ENCODE measurements around the gene KCNMA1.

Gene KCNMA1

DNA sequence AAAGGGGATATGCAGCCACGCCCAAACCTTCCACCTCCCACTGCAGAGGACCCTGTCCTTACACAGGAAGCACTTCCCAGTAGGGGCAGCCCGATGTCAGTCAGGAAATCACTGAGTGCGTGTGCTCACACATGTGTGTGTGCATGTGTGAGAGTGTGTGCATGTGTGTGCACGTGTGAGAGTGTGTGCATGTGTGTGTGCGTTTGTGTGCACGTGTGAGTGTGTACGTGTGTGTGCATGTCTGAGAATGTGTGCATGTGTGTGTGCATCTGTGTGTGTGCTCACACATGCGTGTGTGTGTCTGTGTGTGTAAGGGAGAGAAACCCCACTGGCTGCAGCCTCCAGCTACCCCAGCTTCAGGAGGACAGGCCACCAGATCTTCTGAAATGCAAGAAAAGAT lies 229.3 kb downstream of the KCNMA1 start:
- Histone ChIP-seq H3K4me1 (ENCODE audit: insufficient read depth, low read length) (peaks cover 6% of the 10 kb centered on the region), H3K4me3 (ENCODE audit: low read length) (no peak overlapping the region), H2AFZ (ENCODE audit: low read depth, low read length) (no peak overlapping the region), H3K9me3 (ENCODE audit: low read length) (no peaks in the 10 kb centered on the region), H3K36me3 (ENCODE audit: insufficient read depth, low read length) (no peaks in the 10 kb centered on the region), H3K27me3 (ENCODE audit: insufficient read depth, low read length) (peaks cover 7% of the 10 kb centered on the region)

DNA sequence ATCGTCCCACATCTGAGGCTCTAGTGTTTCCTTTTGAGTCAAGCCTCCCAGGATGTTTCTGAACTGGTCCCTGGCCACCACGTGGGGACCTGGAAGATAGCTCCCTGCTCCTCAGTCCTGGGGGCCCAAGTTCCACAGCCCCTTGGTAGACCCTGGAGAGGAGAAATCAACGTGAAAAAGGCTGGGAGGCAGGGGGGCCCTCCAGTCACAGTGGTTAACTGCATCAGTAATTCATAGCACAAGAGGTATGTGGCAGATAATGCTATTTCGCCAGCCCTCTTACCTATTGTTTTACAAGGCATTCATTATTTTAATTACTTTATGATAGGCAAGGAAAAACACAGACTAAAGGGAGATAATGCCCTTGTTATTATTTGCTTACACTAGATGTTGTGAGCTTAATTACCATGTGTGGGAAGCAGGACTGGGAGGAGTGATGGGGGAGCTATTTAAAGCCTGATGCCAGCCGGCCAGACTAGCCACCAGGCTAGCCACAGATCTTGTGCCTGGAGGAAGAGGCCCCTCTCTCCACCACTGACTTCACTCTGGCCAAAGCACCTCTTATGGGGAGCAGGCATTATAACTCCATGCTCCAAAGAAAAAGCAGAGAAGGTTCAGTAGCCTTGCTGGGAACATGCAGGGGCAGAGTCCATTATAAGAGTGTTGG lies 230.7 kb downstream of the KCNMA1 start:
- no peak overlapping the region for H2AFZ ChIP-seq (ENCODE audit: low read depth, low read length)
- H3K9me3 ChIP-seq (ENCODE audit: low read length) = no peaks in the 10 kb centered on the region
- H3K4me3 ChIP-seq (ENCODE audit: low read length) = no peak overlapping the region
- peaks cover 6% of the 10 kb centered on the region for H3K4me1 ChIP-seq (ENCODE audit: insufficient read depth, low read length)
- H3K27me3 ChIP-seq (ENCODE audit: insufficient read depth, low read length) = peaks cover 7% of the 10 kb centered on the region
- H3K36me3 ChIP-seq (ENCODE audit: insufficient read depth, low read length) = no peaks in the 10 kb centered on the region

DNA sequence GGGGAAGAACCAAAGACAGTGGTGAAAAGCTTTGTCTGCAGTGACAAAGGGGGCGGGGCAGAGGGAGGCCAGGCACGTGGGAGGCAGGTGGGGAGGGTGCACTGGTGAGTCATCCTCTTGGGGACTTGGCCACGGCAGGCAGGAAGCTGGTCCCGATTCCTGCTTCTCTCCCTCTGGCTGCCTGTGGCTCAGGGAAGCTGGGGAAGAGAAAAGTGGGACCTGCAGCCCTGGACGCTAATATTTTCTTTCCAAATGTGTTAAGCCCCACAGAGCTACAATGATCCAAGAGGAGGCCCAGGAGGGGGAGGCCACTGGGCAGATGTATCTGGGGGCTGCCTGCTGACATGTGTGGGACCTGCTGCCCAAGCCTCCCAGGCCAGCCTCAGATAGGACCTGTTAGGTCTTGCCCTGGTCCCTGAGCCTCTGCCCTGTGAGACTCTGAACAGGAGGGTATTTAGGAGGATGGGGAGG lies 231.8 kb downstream of the KCNMA1 start:
- Histone ChIP-seq H2AFZ (ENCODE audit: low read depth, low read length) (no peak overlapping the region), H3K36me3 (ENCODE audit: insufficient read depth, low read length) (no peaks in the 10 kb centered on the region), H3K9me3 (ENCODE audit: low read length) (no peaks in the 10 kb centered on the region), H3K4me3 (ENCODE audit: low read length) (no peak overlapping the region), H3K27me3 (ENCODE audit: insufficient read depth, low read length) (peaks cover 7% of the 10 kb centered on the region), H3K4me1 (ENCODE audit: insufficient read depth, low read length) (peaks cover 6% of the 10 kb centered on the region)

DNA sequence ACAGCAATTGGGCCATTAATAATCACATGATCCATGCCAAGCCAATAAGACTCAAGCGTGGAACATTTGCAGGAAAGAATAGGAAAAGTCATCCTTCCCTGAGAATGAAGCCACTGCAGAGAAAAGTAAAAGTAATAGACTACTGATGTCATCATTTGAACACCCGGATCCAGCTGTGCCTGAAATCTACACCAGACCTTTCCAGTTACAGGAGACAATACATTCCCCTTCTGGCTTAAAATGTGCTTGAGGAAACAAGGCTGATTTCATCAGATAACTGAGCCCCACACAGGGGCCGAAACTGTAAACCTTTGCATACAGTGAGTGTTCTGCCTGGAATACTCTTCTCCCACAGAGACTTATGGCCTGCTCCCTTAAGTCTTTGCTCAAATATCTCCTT lies 232.8 kb downstream of the KCNMA1 start:
- no peaks in the 10 kb centered on the region for H3K36me3 ChIP-seq (ENCODE audit: insufficient read depth, low read length)
- no peak overlapping the region for H3K4me3 ChIP-seq (ENCODE audit: low read length)
- H3K9me3 ChIP-seq (ENCODE audit: low read length) = no peaks in the 10 kb centered on the region
- H3K27me3 ChIP-seq (ENCODE audit: insufficient read depth, low read length) = no peaks in the 10 kb centered on the region
- no peak overlapping the region for H2AFZ ChIP-seq (ENCODE audit: low read depth, low read length)
- H3K4me1 ChIP-seq (ENCODE audit: insufficient read depth, low read length) = peaks cover 6% of the 10 kb centered on the region

DNA sequence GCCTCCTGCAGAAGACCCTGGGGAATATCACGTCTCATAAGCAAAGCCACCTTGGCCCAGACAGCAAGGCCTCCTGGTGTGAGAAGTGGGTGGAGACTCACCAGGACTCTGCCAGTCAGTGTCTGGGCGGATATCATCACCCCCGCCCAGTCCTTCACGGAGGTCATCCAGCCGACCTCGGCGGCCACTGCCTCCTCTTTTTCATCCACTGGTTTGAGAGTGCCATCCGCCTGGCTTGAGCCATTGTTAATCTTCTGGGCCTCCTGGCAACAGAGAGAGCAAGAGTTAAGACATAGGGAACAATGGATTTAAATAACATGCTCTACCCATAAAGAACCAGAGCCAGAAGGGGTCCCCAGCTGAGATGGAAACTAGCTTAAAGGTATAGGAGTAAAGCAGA lies 233.8 kb downstream of the KCNMA1 start:
- H3K4me1 ChIP-seq (ENCODE audit: insufficient read depth, low read length) = peaks cover 6% of the 10 kb centered on the region
- H3K4me3 ChIP-seq (ENCODE audit: low read length) = no peak overlapping the region
- H2AFZ ChIP-seq (ENCODE audit: low read depth, low read length) = no peak overlapping the region
- no peaks in the 10 kb centered on the region for H3K36me3 ChIP-seq (ENCODE audit: insufficient read depth, low read length)
- H3K9me3 ChIP-seq (ENCODE audit: low read length) = no peaks in the 10 kb centered on the region
- no peaks in the 10 kb centered on the region for H3K27me3 ChIP-seq (ENCODE audit: insufficient read depth, low read length)

DNA sequence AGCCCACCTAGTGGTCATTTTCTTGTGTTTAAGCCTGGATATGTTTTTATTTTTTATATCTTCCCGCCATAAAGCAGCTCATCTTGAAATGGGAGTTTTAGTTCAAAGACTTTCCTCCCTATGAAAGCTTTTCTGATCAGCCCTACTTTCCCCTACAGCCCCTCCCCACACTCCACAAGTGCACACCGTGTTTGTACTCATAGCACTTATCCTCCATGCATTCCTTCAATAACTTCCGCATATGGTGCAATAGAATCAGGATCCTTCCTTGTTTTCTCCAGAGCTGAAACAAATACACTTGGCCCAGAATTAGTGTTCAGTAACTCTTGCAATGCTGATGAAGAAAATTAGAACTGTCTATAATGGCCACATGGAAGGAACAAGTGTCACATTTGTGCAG lies 235.9 kb downstream of the KCNMA1 start:
- H3K9me3 ChIP-seq (ENCODE audit: low read length) = no peaks in the 10 kb centered on the region
- no peaks in the 10 kb centered on the region for H3K36me3 ChIP-seq (ENCODE audit: insufficient read depth, low read length)
- peaks cover 6% of the 10 kb centered on the region for H3K4me1 ChIP-seq (ENCODE audit: insufficient read depth, low read length)
- no peak overlapping the region for H2AFZ ChIP-seq (ENCODE audit: low read depth, low read length)
- no peak overlapping the region for H3K4me3 ChIP-seq (ENCODE audit: low read length)
- no peaks in the 10 kb centered on the region for H3K27me3 ChIP-seq (ENCODE audit: insufficient read depth, low read length)

DNA sequence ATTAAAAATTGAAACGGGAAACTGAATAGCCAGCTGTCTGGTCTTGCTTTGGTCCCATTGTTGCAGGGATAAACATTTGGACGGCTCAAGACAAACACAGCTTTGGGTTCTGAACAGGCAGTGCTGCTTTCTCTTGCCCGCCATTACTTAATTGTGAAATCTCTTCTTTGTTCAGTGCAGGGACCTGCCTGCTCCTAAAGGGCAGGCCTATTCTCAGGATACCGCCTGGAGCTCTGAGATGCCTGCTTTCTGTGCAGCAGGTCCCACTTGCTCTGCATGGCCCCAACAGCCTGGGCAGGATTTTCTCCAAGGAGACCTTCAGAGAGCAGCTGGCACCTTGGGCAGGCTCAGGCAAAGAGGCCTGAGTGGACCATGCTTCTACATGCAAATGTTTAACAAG lies 237.6 kb downstream of the KCNMA1 start:
- Histone ChIP-seq H3K27me3 (ENCODE audit: insufficient read depth, low read length) (no peaks in the 10 kb centered on the region), H2AFZ (ENCODE audit: low read depth, low read length) (no peak overlapping the region), H3K9me3 (ENCODE audit: low read length) (no peaks in the 10 kb centered on the region), H3K4me1 (ENCODE audit: insufficient read depth, low read length) (peaks cover 3% of the 10 kb centered on the region), H3K36me3 (ENCODE audit: insufficient read depth, low read length) (no peaks in the 10 kb centered on the region), H3K4me3 (ENCODE audit: low read length) (no peak overlapping the region)

DNA sequence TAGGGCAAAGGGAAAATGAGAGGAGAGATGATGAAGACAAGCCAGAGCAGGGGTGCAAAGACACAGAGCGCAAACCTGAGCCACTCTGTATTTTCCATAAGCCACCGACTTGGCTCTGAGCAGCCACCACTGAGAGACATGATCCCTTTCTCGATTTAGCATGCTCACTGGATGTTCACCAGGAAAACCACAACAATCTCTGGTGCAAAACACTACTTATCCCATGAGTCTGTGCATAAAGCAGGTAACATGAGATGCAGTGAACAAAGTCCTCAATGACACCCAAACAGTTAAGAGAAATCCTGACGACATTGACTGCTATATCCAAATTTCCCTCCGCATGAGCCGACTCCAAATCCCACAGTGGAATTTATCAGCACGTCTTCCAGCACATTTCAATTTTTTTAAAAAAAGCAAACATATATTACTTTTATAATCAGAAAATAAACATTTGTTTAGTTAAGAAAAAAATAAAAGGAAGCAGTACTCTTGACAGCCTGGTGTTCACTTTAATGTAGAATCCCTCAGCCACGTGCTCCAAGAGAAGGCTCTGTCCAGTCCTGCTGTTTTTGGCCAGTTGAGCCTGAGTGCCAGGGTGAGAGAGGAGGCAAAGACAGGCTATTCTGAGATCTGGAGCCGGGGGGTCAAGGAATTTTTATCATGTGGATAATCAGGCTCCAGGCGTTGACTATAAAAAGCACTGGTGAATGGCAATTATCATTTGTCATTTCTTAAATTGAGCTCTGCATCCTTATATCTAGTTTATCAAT lies 238.4 kb downstream of the KCNMA1 start:
- Histone ChIP-seq H3K27me3 (ENCODE audit: insufficient read depth, low read length) (no peaks in the 10 kb centered on the region), H3K9me3 (ENCODE audit: low read length) (no peaks in the 10 kb centered on the region), H3K4me1 (ENCODE audit: insufficient read depth, low read length) (peaks cover 3% of the 10 kb centered on the region), H3K4me3 (ENCODE audit: low read length) (no peak overlapping the region), H2AFZ (ENCODE audit: low read depth, low read length) (no peak overlapping the region), H3K36me3 (ENCODE audit: insufficient read depth, low read length) (no peaks in the 10 kb centered on the region)

DNA sequence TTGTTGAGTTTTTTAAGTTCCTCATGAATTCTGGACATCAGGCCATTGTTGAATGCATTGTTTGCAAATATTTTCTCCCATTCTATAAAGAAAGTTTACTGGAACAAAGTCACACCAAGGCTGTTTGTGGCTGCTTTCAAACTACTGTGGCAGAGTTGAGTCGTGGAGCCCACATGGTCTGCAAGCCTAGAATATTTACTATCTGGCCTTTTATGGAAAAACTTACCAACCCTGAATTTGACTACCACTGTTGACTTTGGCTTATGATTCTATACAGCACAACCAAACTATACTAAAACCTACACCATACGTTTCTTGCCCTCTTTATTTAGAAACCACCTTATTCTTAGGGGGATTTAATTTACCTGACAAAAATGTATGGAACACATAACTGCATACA lies 239.1 kb downstream of the KCNMA1 start:
- no peak overlapping the region for H2AFZ ChIP-seq (ENCODE audit: low read depth, low read length)
- H3K4me1 ChIP-seq (ENCODE audit: insufficient read depth, low read length) = no peaks in the 10 kb centered on the region
- no peak overlapping the region for H3K4me3 ChIP-seq (ENCODE audit: low read length)
- no peaks in the 10 kb centered on the region for H3K27me3 ChIP-seq (ENCODE audit: insufficient read depth, low read length)
- no peaks in the 10 kb centered on the region for H3K36me3 ChIP-seq (ENCODE audit: insufficient read depth, low read length)
- no peaks in the 10 kb centered on the region for H3K9me3 ChIP-seq (ENCODE audit: low read length)

DNA sequence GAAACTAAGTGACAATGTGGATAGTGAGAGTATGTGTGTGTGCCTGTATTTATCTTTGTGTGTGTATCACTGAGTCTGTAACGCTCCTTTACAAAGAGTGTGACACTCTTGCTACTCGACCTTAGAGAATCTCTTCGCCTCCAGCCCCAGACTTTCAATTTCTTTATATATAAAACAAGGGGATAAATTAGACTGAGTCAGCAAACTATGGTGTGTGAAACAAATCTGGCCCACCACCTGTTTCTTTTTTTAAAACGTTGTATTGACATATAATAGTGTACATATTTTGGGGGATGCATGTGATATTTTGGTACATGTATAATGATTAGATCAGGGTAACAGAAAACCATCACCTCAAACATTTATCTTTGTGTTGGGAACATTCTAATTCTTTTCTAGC lies 240.5 kb downstream of the KCNMA1 start:
- no peaks in the 10 kb centered on the region for H3K9me3 ChIP-seq (ENCODE audit: low read length)
- H3K27me3 ChIP-seq (ENCODE audit: insufficient read depth, low read length) = no peaks in the 10 kb centered on the region
- no peak overlapping the region for H3K4me3 ChIP-seq (ENCODE audit: low read length)
- no peaks in the 10 kb centered on the region for H3K4me1 ChIP-seq (ENCODE audit: insufficient read depth, low read length)
- H2AFZ ChIP-seq (ENCODE audit: low read depth, low read length) = no peak overlapping the region
- H3K36me3 ChIP-seq (ENCODE audit: insufficient read depth, low read length) = no peaks in the 10 kb centered on the region

DNA sequence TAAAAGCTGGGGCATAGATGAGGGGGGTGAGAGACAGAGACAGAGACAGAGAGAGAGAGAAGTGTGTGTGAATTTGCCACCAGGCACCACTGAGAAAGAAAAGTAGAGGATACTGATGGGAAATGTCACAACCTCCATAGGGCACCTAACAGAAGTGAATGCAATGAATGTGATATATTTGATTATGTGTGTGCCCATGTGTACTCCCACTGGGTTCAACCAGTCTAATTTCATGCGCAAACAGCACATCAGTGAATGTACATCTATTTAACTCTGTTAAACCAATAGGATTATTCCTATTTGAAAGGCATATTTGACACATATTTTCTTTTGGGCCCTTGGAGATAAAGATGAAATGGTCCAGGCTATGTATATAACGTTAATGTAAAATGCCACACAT lies 241.3 kb downstream of the KCNMA1 start:
- no peak overlapping the region for H3K4me3 ChIP-seq (ENCODE audit: low read length)
- no peak overlapping the region for H2AFZ ChIP-seq (ENCODE audit: low read depth, low read length)
- H3K4me1 ChIP-seq (ENCODE audit: insufficient read depth, low read length) = no peaks in the 10 kb centered on the region
- no peaks in the 10 kb centered on the region for H3K27me3 ChIP-seq (ENCODE audit: insufficient read depth, low read length)
- H3K9me3 ChIP-seq (ENCODE audit: low read length) = no peaks in the 10 kb centered on the region
- H3K36me3 ChIP-seq (ENCODE audit: insufficient read depth, low read length) = no peaks in the 10 kb centered on the region

DNA sequence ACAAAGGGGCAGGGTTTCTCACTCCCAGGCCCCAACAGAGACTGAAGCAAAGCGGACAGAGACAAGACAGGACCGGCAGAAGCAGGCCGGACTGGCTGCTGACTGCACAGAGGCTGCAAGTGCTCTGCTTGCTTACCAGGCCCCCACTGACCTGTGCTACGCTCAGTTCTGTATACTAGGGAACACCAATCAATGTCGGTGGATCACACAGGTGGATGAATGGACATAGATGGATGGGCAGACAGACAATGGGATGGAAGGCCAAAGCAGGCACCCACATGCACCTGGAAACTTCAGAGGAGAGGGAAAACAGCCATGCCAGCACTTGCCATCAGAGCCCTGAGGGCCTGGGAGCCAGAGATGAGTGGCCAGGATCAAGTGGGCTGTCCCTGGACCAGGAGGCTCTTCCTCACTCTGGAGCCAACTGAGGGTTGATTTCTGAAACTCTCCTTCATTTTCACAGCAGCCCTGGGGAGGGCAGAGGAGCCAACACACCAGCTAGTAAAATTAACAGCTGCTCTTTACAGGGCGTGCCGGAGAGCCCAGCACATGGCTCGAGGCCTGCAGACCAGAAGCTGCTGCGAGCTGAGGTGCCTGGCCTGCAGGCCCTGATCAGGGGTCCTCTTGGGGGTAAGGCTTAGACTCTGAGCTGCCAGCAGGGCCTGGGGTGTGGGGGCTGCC lies 243.6 kb downstream of the KCNMA1 start:
- Histone ChIP-seq H3K4me1 (ENCODE audit: insufficient read depth, low read length) (no peaks in the 10 kb centered on the region), H2AFZ (ENCODE audit: low read depth, low read length) (no peak overlapping the region), H3K27me3 (ENCODE audit: insufficient read depth, low read length) (no peaks in the 10 kb centered on the region), H3K36me3 (ENCODE audit: insufficient read depth, low read length) (no peaks in the 10 kb centered on the region), H3K9me3 (ENCODE audit: low read length) (no peaks in the 10 kb centered on the region), H3K4me3 (ENCODE audit: low read length) (no peak overlapping the region)

DNA sequence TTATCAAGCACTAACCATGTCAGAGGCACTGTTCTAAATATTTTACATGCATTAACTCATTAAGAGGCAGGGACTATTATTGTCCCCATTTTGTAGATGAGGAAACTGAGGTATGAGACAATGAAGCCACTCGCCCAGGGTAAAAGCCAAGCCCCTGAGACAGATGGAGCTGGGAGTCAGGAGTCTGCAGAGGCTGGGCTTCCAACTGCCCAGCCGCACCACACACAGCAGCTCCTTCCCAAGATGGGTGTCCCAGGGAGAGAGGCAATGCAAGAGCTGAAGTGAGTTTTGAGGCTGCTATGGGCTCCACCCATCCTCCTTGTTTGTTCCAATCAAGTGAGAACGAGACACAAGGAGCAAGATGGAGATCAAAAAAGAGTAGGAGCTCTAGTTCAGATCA lies 244.2 kb downstream of the KCNMA1 start:
- H2AFZ ChIP-seq (ENCODE audit: low read depth, low read length) = no peak overlapping the region
- H3K9me3 ChIP-seq (ENCODE audit: low read length) = no peaks in the 10 kb centered on the region
- no peaks in the 10 kb centered on the region for H3K27me3 ChIP-seq (ENCODE audit: insufficient read depth, low read length)
- H3K4me3 ChIP-seq (ENCODE audit: low read length) = no peak overlapping the region
- no peaks in the 10 kb centered on the region for H3K36me3 ChIP-seq (ENCODE audit: insufficient read depth, low read length)
- no peaks in the 10 kb centered on the region for H3K4me1 ChIP-seq (ENCODE audit: insufficient read depth, low read length)
